HepG2 (cell line): ENCODE measurements around the gene BICDL2. TPM values are rescaled to one million over a fixed set of nuclear protein-coding genes. Genes with fewer than 3 reads are reported as not detected.

Source experiments
- ATAC-seq: fragments of 200-7000 bp; cut with Tn5 transposase; 3 replicates; pipeline ENCODE4 v1.9.1; 2020; ENCODE audit warnings: mild to moderate bottlenecking, moderate library complexity
- BruUV-seq: library from RNA; stranded (reverse); fragments of 400-500 nt; replicated peaks from 2 replicates; lab custom pipeline; 2021; lab: Mats Ljungman, UMichigan
- CTCF ChIA-PET: fragments of 300-600 bp; formaldehyde crosslinking; extraction: SDS; loops from one replicate; lab custom pipeline; 2021; ENCODE audit warnings: low total read pairs, inconsistent platforms, low intra/inter-chr PET ratio; lab: Yijun Ruan, JAX
- POLR2A ChIA-PET: fragments of 350-600 bp; sonication (Branson Sonifier 250); formaldehyde crosslinking; loops from one replicate; lab custom pipeline; 2020; ENCODE audit warnings: antibody characterized with exemption, inconsistent platforms; lab: Yijun Ruan, JAX
- DNase-seq: peaks from one replicate; pipeline ENCODE4 v3.0.0-alpha.2; 2015; ENCODE audit warnings: low spot score
- FAIRE-seq: peaks from 3 replicates; lab custom pipeline; 2011; peaks lifted over from hg19 to GRCh38; lab: Jason Lieb, UNC
- H2AFZ ChIP-seq: one replicate; pipeline ENCODE4 v1.6.1; 2011; ENCODE audit warnings: low read length, inconsistent platforms
- H3K27ac ChIP-seq: fragments of 300-600 bp; 3 replicates; pipeline ENCODE4 v1.8.0; 2011; ENCODE audit warnings: mixed run types, mild to moderate bottlenecking, mixed read lengths, low read length, inconsistent platforms; ENCODE audit not compliant: insufficient read depth; ENCODE audit errors: extremely low read length
- H3K27me3 ChIP-seq, 2 experiments: fragments of 200-600 bp in 1 of 2; 2 replicates in 1 of 2; 3 replicates in 1 of 2; pipeline versions ENCODE4 v1.6.0 to v1.8.0; 2011; ENCODE audit warnings: low read length in 2 of 2, mild to moderate bottlenecking in 2 of 2, moderate library complexity in 2 of 2, inconsistent platforms in 1 of 2; ENCODE audit not compliant: insufficient read depth in 2 of 2, control insufficient read depth in 1 of 2
- H3K36me3 ChIP-seq, 2 experiments: fragments of 200-600 bp in 1 of 2; replicated peaks in 1 of 2; 2 replicates in 1 of 2; 3 replicates in 1 of 2; pipeline versions ENCODE4 v1.5.1 to v1.8.0; 2011; ENCODE audit warnings: low read length in 2 of 2, inconsistent platforms in 1 of 2; ENCODE audit not compliant: insufficient read depth in 2 of 2, control insufficient read depth in 1 of 2
- H3K4me1 ChIP-seq: 2 replicates; pipeline ENCODE4 v1.5.1; 2012; ENCODE audit warnings: low read length, inconsistent platforms; ENCODE audit not compliant: insufficient read depth
- H3K4me2 ChIP-seq: 2 replicates; pipeline ENCODE4 v1.6.0; 2011; ENCODE audit warnings: low read depth, low read length, inconsistent platforms
- H3K4me3 ChIP-seq, 3 experiments: fragments of 200-600 bp in 1 of 3; sonication (generic), shearing (Covaris generic) in 1 of 3; replicated peaks in 1 of 3; 2 replicates each; pipeline ENCODE4 v1.5.1; 2011 to 2016; ENCODE audit warnings: low read length in 3 of 3, inconsistent platforms in 2 of 3, low read depth in 2 of 3, mild to moderate bottlenecking in 2 of 3, control low read depth in 1 of 3, mixed read lengths in 1 of 3; ENCODE audit not compliant: insufficient read depth in 1 of 3
- H3K79me2 ChIP-seq: one replicate; pipeline ENCODE4 v1.6.1; 2011; ENCODE audit warnings: low read length, inconsistent platforms; ENCODE audit not compliant: insufficient read depth
- H3K9ac ChIP-seq: 2 replicates; pipeline ENCODE4 v1.6.0; 2011; ENCODE audit warnings: mild to moderate bottlenecking, low read depth, low read length, inconsistent platforms; ENCODE audit not compliant: insufficient read depth
- H3K9me3 ChIP-seq: 2 replicates; pipeline ENCODE4 v1.5.1; 2012; ENCODE audit warnings: mild to moderate bottlenecking, low read length
- H4K20me1 ChIP-seq: 2 replicates; pipeline ENCODE4 v1.6.0; 2011; ENCODE audit warnings: inconsistent platforms, mild to moderate bottlenecking, low read length, moderate library complexity; ENCODE audit not compliant: insufficient read depth
- ETV6 ChIP-seq: sonication (generic); formaldehyde crosslinking; conservative IDR thresholded peaks from 2 replicates; pipeline ENCODE4 v1.4.0; 2020; ENCODE audit warnings: missing genetic modification reagents
- KLF16 ChIP-seq, 2 experiments: sonication (generic) in 1 of 2; formaldehyde crosslinking in 1 of 2; IDR thresholded peaks; 2 replicates each; pipeline versions ENCODE4 v1.6.1 to v1.8.0; 2016 to 2023; ENCODE audit warnings: missing genetic modification reagents in 2 of 2, missing compliant biosample characterization in 1 of 2
- NFKBIZ ChIP-seq: IDR thresholded peaks from 2 replicates; pipeline ENCODE4 v1.6.1; 2018; ENCODE audit warnings: missing genetic modification reagents, missing compliant biosample characterization
- NR2C2 ChIP-seq: sonication (generic); formaldehyde crosslinking; IDR thresholded peaks from 2 replicates; pipeline ENCODE4 v1.4.0; 2020; ENCODE audit warnings: missing genetic modification reagents, mild to moderate bottlenecking, moderate library complexity, borderline replicate concordance
- PHF8 ChIP-seq: sonication (generic); formaldehyde crosslinking; IDR thresholded peaks from 2 replicates; pipeline ENCODE4 v1.5.0; 2020; ENCODE audit warnings: missing genetic modification reagents
- SATB2 ChIP-seq: sonication (generic); formaldehyde crosslinking; IDR thresholded peaks from 2 replicates; pipeline ENCODE4 v1.5.0; 2020; ENCODE audit warnings: missing genetic modification reagents
- SCMH1 ChIP-seq: sonication (generic); formaldehyde crosslinking; IDR thresholded peaks from 2 replicates; pipeline ENCODE4 v1.9.0; 2021; ENCODE audit warnings: missing genetic modification reagents, mild to moderate bottlenecking, borderline replicate concordance
- SIX1 ChIP-seq: sonication (generic); formaldehyde crosslinking; IDR thresholded peaks from 2 replicates; pipeline ENCODE4 v1.4.0; 2020; ENCODE audit warnings: missing genetic modification reagents, borderline replicate concordance
- SMC3 ChIP-seq: IDR thresholded peaks from 2 replicates; pipeline ENCODE4 v1.6.1; 2011; ENCODE audit warnings: low read length, improper control_type of control experiment
- ZFP37 ChIP-seq: sonication (generic); formaldehyde crosslinking; IDR thresholded peaks from 2 replicates; pipeline ENCODE4 v1.4.0; 2020; ENCODE audit warnings: missing genetic modification reagents, borderline replicate concordance
- ZNF235 ChIP-seq: sonication (generic); formaldehyde crosslinking; IDR thresholded peaks from 2 replicates; pipeline ENCODE4 v1.8.1; 2023; ENCODE audit warnings: mild to moderate bottlenecking, missing genetic modification reagents, borderline replicate concordance
- ZNF263 ChIP-seq: sonication (generic); formaldehyde crosslinking; IDR thresholded peaks from 2 replicates; pipeline ENCODE4 v1.4.0; 2020; ENCODE audit warnings: missing genetic modification reagents
- ZNF432 ChIP-seq: sonication (generic); formaldehyde crosslinking; IDR thresholded peaks from 2 replicates; pipeline ENCODE4 v1.5.0; 2020; ENCODE audit warnings: missing genetic modification reagents, mild to moderate bottlenecking, borderline replicate concordance
- ZNF510 ChIP-seq: sonication (generic); formaldehyde crosslinking; IDR thresholded peaks from 2 replicates; pipeline ENCODE4 v1.4.0; 2020; ENCODE audit warnings: low read depth, mild to moderate bottlenecking, missing genetic modification reagents
- WGBS: methylation state at CpG from one replicate; pipeline ENCODE4 v1.1.6; 2017; ENCODE audit warnings: low lambda C conversion rate; 5-methylcytosine and 5-hydroxymethylcytosine counted together
- in situ Hi-C: cut with HindIII; loops from 2 replicates; pipeline ENCODE4 v1.10.0; 2017; ENCODE audit warnings: low pct_unique_long_range_greater_than_20kb; ENCODE audit not compliant: extremely low pct_ligation_motif_present
- intact Hi-C: fragments of 100-400 bp; cut with micrococcal nuclease; formaldehyde crosslinking; loops from one replicate; pipeline ENCODE4 v1.10.0; 2022; ENCODE audit not compliant: unreplicated experiment
- polyA plus RNA-seq, 8 experiments: library from polyadenylated mRNA; depleted of rRNA in 3 of 8; stranded (reverse) in 7 of 8; unstranded in 1 of 8; fragments of >200 nt; fragmentation: Illumina TruSeq in 4 of 8; extraction: Trizol in 4 of 8; gene quantifications; 2 replicates each; pipeline versions ENCODE4 v1.2.1 to v1.2.3, GENCODE V29; 2011 to 2016; ENCODE audit warnings: low read depth in 4 of 8, missing spikeins in 1 of 8, mixed read lengths in 1 of 8; ENCODE audit not compliant: insufficient read depth in 1 of 8
- total RNA-seq, 5 experiments: library from RNA; depleted of rRNA; stranded (reverse); fragments of >200 nt; fragmentation: Illumina TruSeq; extraction: Trizol; gene quantifications; 2 replicates each; pipeline ENCODE4 v1.2.3, GENCODE V29; 2016; ENCODE audit warnings: low read depth in 1 of 5
- TF ChIP-seq, protein P1 (sequence below): sonication (generic); formaldehyde crosslinking; IDR thresholded peaks from 2 replicates; pipeline ENCODE4 v1.8.0; 2022; ENCODE audit warnings: mild to moderate bottlenecking, missing genetic modification reagents
- TF ChIP-seq, protein P2 (sequence below): sonication (generic); formaldehyde crosslinking; IDR thresholded peaks from 2 replicates; pipeline ENCODE4 v1.5.0; 2020; ENCODE audit warnings: missing genetic modification reagents
- TF ChIP-seq, protein P3 (sequence below): sonication (generic); formaldehyde crosslinking; IDR thresholded peaks from 2 replicates; pipeline ENCODE4 v1.5.1; 2020; ENCODE audit warnings: missing genetic modification reagents, mild to moderate bottlenecking, borderline replicate concordance
- TF ChIP-seq, protein P4 (sequence below): sonication (generic); formaldehyde crosslinking; IDR thresholded peaks from 2 replicates; pipeline ENCODE4 v1.4.0; 2020; ENCODE audit warnings: missing genetic modification reagents, mild to moderate bottlenecking, borderline replicate concordance

The BICDL2 gene
- total and polyA plus RNA-seq, 2 of the 13 experiments (the other 11 are each of a cell fraction or from before 2014, with no cell fraction given), result 0.12 TPM; not detected in 1

DNA sequence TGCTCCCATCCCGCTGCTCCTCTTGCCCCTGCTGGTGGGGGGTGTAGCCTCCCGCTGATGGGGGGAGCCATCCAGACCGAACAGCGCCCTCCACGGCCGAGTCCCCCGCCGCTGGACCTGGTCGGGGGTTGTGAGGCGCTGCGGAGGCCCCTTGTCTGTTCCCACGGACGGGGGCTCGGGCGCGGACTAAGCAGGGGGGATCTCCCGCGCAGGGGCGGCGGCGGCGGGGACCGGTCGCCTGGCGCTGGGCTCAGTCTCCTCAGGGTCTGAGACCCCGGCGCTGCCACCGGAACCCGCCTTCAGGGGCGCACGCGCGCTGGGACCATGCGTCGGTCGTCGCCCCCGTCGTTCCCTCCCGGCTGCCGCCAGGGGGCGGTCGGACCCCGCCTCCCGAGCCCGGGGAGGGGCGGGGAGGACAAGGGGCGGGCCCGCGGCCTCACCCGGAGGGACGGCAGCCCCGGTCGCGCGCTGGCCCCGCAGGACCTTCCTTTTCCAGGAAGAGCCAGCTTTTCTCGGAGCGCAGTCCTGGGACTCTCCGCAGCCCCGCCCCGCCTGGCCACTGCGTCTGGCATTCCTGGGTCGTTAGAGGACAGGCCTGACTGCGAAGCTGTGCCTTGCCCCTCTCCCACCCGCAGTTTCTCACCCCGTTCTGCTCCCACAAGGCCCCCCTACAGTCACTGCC lies 22.4 kb upstream of the BICDL2 start:
- H3K9ac ChIP-seq, result peak overlapping the region; percentile 81
- WGBS, result 0% methylated on average over 2 of the region's 67 CpGs
- H3K27me3 ChIP-seq, result no peaks in the 10 kb centered on the region
- FAIRE-seq, result no peak
- ATAC-seq, result peak; percentile 87
- in situ Hi-C loops (no loop called here), intact Hi-C loops (loop anchor here (1.0 to 2.0 kb wide), 3 partner anchors 28 to 70 kb away; no protein-coding TSS in a partner anchor)
- H3K4me1 ChIP-seq, result peaks cover 14% of the 10 kb centered on the region
- H4K20me1 ChIP-seq, result no peaks in the 10 kb centered on the region
- peak overlapping the region; percentile 55 for H3K27ac ChIP-seq
- no peaks in the 10 kb centered on the region for H3K36me3 ChIP-seq
- no peaks in the 10 kb centered on the region for H3K79me2 ChIP-seq
- peak overlapping the region; percentile 99 for H3K4me2 ChIP-seq
- no TSS peak for BruUV-seq
- ChIA-PET CTCF (interaction anchor here (0.7 to 1.6 kb wide), 5 partner anchors 27 to 42 kb away, joined by 3 to 8 read pairs (median 7); no protein-coding TSS in a partner anchor), POLR2A (interaction anchor here (0.7 to 3.0 kb wide), 25 partner anchors 9 to 153 kb away, joined by 3 to 30 read pairs (median 3); partner anchors contain the start of genes HCFC1R1, PAQR4, THOC6 and TNFRSF12A)
- DNase-seq, result peak; percentile 71
- peak overlapping the region; percentile 74 to 91 (median 90); a peak in 5 of 6 replicates for H3K4me3 ChIP-seq
- no peak overlapping the region for H2AFZ ChIP-seq
- no peaks in the 10 kb centered on the region for H3K9me3 ChIP-seq
- TF ChIP-seq ETV6 (CRISPR knock-in tag) (no peak), ZNF432 (CRISPR knock-in tag) (no peak), SCMH1 (CRISPR knock-in tag) (no peak), NR2C2 (CRISPR knock-in tag) (peak; percentile 44; the same call in 1 of the 2 replicates), ZNF235 (CRISPR knock-in tag) (peak; percentile 89; the same call in 1 of the 2 replicates), SIX1 (CRISPR knock-in tag) (no peak), ZNF510 (CRISPR knock-in tag) (no peak), PHF8 (CRISPR knock-in tag) (peak; percentile 66), SATB2 (no peak), ZNF263 (CRISPR knock-in tag) (no peak), KLF16 (CRISPR knock-in tag; IDR thresholded peaks at IDR 0.05) (peak in 1 of 2 experiments; percentile 74; a peak in 2 of 4 replicates), SMC3 (peak; percentile 26; the same call in 1 of the 2 replicates), NFKBIZ (no peak), ZFP37 (CRISPR knock-in tag) (no peak)
- TF ChIP-seq, protein P1, sequence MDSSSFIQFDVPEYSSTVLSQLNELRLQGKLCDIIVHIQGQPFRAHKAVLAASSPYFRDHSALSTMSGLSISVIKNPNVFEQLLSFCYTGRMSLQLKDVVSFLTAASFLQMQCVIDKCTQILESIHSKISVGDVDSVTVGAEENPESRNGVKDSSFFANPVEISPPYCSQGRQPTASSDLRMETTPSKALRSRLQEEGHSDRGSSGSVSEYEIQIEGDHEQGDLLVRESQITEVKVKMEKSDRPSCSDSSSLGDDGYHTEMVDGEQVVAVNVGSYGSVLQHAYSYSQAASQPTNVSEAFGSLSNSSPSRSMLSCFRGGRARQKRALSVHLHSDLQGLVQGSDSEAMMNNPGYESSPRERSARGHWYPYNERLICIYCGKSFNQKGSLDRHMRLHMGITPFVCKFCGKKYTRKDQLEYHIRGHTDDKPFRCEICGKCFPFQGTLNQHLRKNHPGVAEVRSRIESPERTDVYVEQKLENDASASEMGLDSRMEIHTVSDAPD (CRISPR knock-in tag), result no peak
- TF ChIP-seq, protein P2, sequence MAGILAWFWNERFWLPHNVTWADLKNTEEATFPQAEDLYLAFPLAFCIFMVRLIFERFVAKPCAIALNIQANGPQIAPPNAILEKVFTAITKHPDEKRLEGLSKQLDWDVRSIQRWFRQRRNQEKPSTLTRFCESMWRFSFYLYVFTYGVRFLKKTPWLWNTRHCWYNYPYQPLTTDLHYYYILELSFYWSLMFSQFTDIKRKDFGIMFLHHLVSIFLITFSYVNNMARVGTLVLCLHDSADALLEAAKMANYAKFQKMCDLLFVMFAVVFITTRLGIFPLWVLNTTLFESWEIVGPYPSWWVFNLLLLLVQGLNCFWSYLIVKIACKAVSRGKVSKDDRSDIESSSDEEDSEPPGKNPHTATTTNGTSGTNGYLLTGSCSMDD (CRISPR knock-in tag), result no peak
- TF ChIP-seq, protein P3, sequence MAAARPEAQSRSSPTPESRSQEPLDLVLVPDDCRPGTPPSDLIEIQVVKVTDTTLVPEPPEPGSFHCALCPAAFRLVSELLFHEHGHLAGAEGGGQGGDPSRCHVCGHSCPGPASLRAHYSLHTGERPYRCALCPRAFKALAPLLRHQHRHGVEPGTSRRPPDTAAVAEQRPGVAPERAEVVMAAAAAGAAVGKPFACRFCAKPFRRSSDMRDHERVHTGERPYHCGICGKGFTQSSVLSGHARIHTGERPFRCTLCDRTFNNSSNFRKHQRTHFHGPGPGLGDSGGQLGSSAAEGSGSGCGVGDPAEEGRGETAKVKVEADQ (CRISPR knock-in tag), result no peak
- TF ChIP-seq, protein P4, sequence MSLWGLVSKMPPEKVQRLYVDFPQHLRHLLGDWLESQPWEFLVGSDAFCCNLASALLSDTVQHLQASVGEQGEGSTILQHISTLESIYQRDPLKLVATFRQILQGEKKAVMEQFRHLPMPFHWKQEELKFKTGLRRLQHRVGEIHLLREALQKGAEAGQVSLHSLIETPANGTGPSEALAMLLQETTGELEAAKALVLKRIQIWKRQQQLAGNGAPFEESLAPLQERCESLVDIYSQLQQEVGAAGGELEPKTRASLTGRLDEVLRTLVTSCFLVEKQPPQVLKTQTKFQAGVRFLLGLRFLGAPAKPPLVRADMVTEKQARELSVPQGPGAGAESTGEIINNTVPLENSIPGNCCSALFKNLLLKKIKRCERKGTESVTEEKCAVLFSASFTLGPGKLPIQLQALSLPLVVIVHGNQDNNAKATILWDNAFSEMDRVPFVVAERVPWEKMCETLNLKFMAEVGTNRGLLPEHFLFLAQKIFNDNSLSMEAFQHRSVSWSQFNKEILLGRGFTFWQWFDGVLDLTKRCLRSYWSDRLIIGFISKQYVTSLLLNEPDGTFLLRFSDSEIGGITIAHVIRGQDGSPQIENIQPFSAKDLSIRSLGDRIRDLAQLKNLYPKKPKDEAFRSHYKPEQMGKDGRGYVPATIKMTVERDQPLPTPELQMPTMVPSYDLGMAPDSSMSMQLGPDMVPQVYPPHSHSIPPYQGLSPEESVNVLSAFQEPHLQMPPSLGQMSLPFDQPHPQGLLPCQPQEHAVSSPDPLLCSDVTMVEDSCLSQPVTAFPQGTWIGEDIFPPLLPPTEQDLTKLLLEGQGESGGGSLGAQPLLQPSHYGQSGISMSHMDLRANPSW (CRISPR knock-in tag), result no peak
